ENCODE results near the gene BMPR1A.
A peak's percentile ranks its signal among the peaks of the same experiment; 100 is the strongest.

Gene BMPR1A

DNA sequence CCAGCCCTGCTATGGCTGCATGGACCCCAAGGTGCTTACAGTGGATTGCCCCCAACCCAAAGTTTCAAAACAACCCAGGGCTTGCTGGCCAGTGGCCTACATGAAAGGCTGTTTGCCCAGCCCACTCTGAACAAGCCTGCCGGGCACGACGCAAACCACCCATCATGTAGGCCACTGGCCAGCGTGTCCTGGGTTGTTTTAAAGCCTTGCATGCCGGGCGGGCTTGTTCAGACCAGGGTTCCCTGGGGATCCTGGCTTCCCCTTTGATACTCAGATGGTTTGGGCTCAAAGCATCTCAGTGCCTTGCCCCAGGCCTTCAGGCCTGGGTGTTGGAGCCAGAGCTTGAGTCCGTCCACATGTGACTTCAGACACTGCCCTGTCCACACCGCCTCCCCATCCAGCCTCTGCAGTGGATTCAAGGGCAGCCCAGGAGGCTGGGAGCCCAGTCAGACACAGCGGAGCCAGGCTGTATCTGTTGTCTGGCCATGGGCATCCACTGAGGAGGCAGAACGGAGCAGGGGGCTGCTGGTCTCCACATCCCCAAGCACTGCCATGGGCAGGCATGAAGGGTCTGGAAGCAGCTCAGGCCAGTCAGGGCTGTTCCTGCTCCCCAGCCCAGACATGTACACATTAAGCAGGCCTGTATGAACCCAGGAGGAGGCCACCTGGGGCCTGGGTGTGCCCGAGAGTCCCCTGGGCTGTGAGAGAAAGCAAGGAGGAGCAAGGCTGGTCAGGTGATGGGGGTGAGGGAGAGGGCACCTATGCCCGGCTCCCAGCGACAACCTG is 207.8 kb downstream of the BMPR1A start:
- Histone ChIP-seq H3K9me3 (ENCODE audit: severe bottlenecking) (no peaks in the 10 kb centered on the region), H3K4me3 (ENCODE audit: severe bottlenecking) (no peak overlapping the region), H3K36me3 (ENCODE audit: low read depth) (no peaks in the 10 kb centered on the region; the same call in 1 of the 2 replicates), H3K4me1 (ENCODE audit: insufficient read depth, poor library complexity, severe bottlenecking) (peaks cover 24% of the 10 kb centered on the region), H3K27me3 (ENCODE audit: insufficient read depth, poor library complexity, severe bottlenecking) (no peaks in the 10 kb centered on the region), H3K27ac (ENCODE audit: poor library complexity, severe bottlenecking) (no peak overlapping the region)
- DNase-seq (ENCODE audit: low spot score) (no peak), ATAC-seq (ENCODE audit: low read depth) (no peak)
- TF ChIP-seq, protein P1, sequence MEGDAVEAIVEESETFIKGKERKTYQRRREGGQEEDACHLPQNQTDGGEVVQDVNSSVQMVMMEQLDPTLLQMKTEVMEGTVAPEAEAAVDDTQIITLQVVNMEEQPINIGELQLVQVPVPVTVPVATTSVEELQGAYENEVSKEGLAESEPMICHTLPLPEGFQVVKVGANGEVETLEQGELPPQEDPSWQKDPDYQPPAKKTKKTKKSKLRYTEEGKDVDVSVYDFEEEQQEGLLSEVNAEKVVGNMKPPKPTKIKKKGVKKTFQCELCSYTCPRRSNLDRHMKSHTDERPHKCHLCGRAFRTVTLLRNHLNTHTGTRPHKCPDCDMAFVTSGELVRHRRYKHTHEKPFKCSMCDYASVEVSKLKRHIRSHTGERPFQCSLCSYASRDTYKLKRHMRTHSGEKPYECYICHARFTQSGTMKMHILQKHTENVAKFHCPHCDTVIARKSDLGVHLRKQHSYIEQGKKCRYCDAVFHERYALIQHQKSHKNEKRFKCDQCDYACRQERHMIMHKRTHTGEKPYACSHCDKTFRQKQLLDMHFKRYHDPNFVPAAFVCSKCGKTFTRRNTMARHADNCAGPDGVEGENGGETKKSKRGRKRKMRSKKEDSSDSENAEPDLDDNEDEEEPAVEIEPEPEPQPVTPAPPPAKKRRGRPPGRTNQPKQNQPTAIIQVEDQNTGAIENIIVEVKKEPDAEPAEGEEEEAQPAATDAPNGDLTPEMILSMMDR (IDR thresholded peaks at IDR 0.05; ENCODE audit: poor library complexity, severe bottlenecking) = no peak

DNA sequence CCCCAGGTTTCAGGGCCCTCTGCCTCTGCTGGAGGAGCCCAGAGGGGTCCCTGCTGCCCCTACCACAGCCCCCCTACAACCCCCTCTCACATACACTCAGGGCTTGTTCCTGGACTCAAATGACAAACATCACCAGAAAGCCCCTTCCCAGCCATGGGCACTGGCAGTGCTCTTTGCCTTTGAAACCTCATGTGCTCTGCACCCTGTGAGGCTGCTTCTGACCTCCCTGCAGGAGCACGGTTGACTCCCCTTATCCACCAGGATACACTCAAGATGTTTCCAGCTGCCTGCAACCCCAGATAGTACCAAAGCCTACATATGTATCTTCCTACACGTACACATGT is 208.4 kb downstream of the BMPR1A start:
- ATAC-seq (ENCODE audit: low read depth) (no peak), DNase-seq (ENCODE audit: low spot score) (no peak)
- H3K9me3 ChIP-seq (ENCODE audit: severe bottlenecking) = no peaks in the 10 kb centered on the region
- TF ChIP-seq, protein P1 (IDR thresholded peaks at IDR 0.05; ENCODE audit: poor library complexity, severe bottlenecking) = no peak
- H3K27ac ChIP-seq (ENCODE audit: poor library complexity, severe bottlenecking) = no peak overlapping the region
- no peaks in the 10 kb centered on the region; the same call in 1 of the 2 replicates for H3K36me3 ChIP-seq (ENCODE audit: low read depth)
- no peaks in the 10 kb centered on the region for H3K27me3 ChIP-seq (ENCODE audit: insufficient read depth, poor library complexity, severe bottlenecking)
- peaks cover 19% of the 10 kb centered on the region for H3K4me1 ChIP-seq (ENCODE audit: insufficient read depth, poor library complexity, severe bottlenecking)
- H3K4me3 ChIP-seq (ENCODE audit: severe bottlenecking) = no peak overlapping the region

DNA sequence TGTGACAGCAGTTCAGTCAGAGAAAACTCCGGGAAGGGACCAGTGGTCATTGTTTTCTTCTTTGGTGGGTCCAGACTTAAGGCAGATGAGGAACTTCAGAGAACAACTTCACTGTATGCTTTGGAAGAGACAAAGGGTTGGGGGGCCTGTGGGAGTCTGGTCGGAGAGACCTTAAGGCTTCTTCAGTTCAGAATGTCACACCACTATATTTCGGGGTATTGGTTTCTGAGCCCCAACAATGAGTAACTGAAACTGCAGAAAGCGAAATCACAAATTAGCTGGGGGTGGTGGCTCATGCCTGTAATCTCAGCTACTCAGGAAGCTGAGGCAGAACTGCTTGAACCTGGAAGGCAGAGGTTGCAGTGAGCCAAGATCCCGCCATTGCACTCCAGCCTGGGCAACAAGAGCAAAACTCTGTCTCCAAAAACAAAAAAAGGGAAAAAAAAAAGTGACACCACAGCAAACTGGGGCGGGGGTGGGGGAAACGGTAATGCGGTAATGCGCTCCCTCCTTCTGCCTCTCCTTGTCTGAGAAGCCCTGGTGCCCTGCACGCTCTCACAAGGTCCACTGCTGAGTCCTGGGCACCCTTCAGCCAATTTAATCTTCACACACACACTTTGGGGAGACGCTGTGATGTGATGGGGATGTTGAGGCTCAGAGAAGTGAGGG is 209.7 kb downstream of the BMPR1A start:
- Histone ChIP-seq H3K4me3 (ENCODE audit: severe bottlenecking) (no peak overlapping the region), H3K27ac (ENCODE audit: poor library complexity, severe bottlenecking) (no peak overlapping the region), H3K36me3 (ENCODE audit: low read depth) (no peaks in the 10 kb centered on the region; the same call in 1 of the 2 replicates), H3K9me3 (ENCODE audit: severe bottlenecking) (no peaks in the 10 kb centered on the region), H3K4me1 (ENCODE audit: insufficient read depth, poor library complexity, severe bottlenecking) (peaks cover 18% of the 10 kb centered on the region), H3K27me3 (ENCODE audit: insufficient read depth, poor library complexity, severe bottlenecking) (no peaks in the 10 kb centered on the region)
- TF ChIP-seq, protein P1 (IDR thresholded peaks at IDR 0.05; ENCODE audit: poor library complexity, severe bottlenecking) = no peak
- ATAC-seq (ENCODE audit: low read depth) = no peak
- no peak for DNase-seq (ENCODE audit: low spot score)

DNA sequence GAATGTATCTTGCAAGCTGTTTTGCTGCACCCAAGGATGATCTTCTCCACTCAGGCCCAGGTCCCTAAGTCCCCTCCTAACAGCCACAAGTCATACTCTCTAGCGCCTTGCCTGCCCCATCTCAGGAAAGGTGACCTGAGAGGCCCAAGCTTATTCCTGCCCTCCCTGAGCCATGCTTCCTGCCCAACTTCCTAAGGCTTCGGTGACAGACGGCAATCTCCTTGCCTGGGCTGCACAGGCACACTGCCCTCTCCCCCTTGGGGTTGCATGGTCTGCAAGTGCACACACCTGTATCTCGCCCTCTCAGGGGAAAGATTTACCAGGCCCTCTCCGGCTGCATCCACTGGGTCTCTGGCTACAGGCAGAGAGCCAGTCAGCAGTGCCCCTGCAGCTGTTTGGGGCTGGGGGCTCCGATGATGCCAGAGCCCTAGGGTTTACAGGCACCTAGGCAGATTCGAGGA is 211.1 kb downstream of the BMPR1A start:
- Histone ChIP-seq H3K4me3 (ENCODE audit: severe bottlenecking) (no peak overlapping the region), H3K4me1 (ENCODE audit: insufficient read depth, poor library complexity, severe bottlenecking) (peaks cover 21% of the 10 kb centered on the region), H3K36me3 (ENCODE audit: low read depth) (no peaks in the 10 kb centered on the region; the same call in 1 of the 2 replicates), H3K27me3 (ENCODE audit: insufficient read depth, poor library complexity, severe bottlenecking) (no peaks in the 10 kb centered on the region), H3K9me3 (ENCODE audit: severe bottlenecking) (no peaks in the 10 kb centered on the region), H3K27ac (ENCODE audit: poor library complexity, severe bottlenecking) (peak overlapping the region; percentile 92)
- DNase-seq (ENCODE audit: low spot score) (no peak), ATAC-seq (ENCODE audit: low read depth) (no peak)
- TF ChIP-seq, protein P1 (IDR thresholded peaks at IDR 0.05; ENCODE audit: poor library complexity, severe bottlenecking) = no peak

All from RWPE2 (cell line).